DLD1 (cell line): Measurements from ENCODE around the gene ADAM12.
"Not testable (repeated sequence)": the region's sequence is repeated elsewhere in the genome, so short reads cannot be mapped to it uniquely, and the experiment has no call there.

ENCODE experiments used
- in situ Hi-C: cut with HindIII; loops from 2 replicates; pipeline ENCODE4 v1.10.0; 2017; ENCODE audit warnings: low sequenced_read_pairs

Gene ADAM12

GRCh38 chr10:126196281-126196680, 192.0 kb downstream of the ADAM12 start:
- in situ Hi-C loops, result no loop called here

DNA sequence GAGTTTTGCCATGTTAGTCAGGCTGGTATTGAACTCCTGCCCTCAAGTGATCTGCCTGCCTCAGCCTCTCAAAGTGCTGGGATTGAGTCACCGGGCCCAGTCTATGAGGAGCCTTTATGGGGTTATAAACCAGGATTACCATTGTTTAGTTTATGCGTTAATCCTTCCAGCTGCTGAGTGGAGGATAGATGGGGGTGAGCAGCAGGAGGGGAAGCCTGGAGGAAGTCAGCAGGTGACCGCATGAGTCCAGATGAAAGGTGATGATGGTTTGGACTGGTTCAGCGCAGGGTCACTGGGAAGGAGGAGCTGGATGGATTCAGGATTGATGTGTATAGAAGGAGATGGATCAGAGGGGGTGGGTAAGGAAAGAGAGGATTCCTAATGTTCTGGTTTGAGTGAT, 197.1 kb downstream of the ADAM12 start:
- in situ Hi-C loops, result no loop called here

DNA sequence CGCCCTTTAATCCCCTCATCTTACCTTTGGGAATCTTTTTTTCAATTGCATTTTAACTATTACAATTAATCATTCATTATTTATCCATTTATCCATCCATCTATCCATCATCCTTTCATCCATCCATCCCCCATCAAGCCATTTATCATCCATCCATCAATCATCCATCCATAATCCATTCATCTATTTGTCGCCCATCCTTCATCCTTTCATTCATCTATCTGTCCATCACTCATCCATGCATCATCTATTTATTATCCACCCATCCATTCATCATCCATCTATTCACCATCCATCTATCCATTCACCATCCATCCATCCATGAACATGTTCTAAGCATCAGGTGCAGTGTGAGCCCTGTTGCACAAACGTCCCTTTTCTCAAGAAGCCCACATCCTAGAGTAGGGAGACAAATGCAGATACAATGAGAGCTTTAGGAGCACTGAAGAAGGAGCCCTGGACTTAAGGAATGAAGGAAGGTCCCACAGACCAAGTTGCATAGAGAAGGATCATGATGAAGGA, 199.5 kb downstream of the ADAM12 start:
- in situ Hi-C loops, result no loop called here

DNA sequence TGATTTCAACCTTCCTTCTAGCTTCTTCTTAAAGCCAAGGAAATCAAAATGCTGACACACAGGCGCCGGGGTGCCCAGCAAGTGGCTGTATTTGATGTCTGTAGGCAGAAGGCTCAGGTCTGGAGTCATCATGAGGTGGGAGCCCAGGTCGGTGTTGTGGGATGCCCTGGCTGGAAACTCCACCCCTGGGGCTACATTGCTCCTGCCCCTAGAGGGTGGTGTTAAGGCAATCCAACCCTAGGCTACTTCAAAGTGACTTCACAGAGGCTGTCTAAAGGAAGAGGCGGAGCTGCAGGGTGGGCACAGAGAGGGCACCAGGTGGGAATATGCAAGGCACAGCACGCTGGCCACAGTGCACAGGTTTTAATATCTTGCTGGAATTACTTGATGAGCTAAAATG, 200.9 kb downstream of the ADAM12 start:
- in situ Hi-C loops, result no loop called here

GRCh38 chr10:126186766-126187165, 201.5 kb downstream of the ADAM12 start:
- in situ Hi-C loops, result no loop called here

DNA sequence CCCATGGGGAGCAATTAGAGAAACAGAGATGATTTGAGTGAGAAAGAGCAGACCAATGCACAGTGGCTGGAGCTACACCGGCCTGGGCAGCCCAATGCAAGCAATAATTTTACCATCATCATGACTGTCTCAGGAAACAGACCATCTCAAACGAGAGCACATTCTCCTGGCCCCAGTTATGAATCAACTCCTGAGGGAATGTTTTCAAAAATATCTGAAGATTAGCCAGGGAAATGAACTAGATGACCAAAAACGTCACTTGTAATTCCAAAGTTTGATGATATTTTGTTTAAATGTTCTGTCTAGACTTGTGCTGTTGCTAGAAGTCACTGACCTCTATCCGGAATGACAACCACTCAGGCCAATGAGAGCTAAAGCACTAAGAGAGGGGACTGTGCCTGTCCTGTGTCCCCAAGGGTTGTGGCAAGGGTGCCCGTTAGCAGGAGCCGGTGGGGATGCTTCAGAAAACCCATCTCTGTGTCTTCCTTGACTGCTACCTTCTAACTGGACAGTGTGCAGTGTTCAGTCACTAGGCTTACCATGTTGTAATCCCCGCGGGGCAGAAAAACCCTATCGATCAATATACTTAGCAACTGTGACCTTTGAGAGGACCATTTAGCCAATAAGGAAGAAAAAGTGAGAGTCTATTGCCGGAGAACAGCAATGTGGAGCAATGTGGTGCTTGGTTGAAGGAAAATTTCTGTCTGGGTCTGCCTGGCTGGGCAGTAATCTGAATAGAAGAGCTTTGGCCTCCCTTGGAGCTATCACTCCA, 202.4 kb downstream of the ADAM12 start:
- in situ Hi-C loops, result no loop called here

GRCh38 chr10:126181626-126182025, 206.7 kb downstream of the ADAM12 start:
- in situ Hi-C loops, result no loop called here

DNA sequence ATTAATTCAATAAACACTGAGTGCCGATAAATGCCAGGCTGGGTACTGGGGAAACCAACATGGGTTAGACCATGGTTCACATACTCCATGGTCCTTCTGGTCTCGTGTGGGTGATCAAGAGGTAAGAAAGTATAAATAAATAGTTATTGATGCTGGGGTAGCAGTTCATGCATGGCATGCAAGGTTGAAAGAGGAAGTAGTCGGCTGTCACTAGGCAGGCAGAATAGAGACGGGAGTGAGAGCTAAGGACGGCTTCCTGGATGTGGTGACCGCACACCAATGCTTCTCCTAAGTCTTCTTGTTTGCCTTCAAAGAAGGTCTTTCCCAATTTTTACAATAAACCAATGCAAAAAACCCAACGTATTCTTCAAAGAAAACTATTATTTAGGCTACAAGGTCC, 208.6 kb downstream of the ADAM12 start:
- in situ Hi-C loops, result no loop called here

- in situ Hi-C loops, result no loop called here
Measured at GRCh38 chr10:126177417-126178030, 210.8 kb downstream of the ADAM12 start.

- in situ Hi-C loops, result no loop called here
Measured at GRCh38 chr10:126175641-126176262, 212.5 kb downstream of the ADAM12 start.

- in situ Hi-C loops, result not testable (repeated sequence)
Measured at GRCh38 chr10:126172755-126173154, 215.5 kb downstream of the ADAM12 start.

DNA sequence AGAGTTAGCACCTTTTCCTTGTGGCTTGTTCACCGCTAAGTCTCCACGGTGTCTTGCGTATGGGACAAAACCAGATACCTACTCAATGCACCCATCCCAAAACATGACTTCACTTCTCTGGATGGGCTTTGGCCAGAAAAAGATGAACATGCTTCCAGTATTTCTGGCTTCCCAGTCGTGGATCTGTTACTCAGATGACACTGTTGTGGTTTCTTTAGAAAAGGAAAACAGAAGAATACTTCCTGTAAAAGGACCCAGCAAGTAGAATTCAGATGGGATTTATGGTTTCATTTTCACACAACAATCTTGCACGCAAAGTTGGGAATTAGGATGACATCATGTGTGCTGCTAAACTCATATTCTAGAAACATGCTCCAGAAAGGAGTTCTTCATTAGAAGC, 216.7 kb downstream of the ADAM12 start:
- in situ Hi-C loops, result no loop called here

- in situ Hi-C loops, result no loop called here
Measured at GRCh38 chr10:126170776-126171175, 217.5 kb downstream of the ADAM12 start.

DNA sequence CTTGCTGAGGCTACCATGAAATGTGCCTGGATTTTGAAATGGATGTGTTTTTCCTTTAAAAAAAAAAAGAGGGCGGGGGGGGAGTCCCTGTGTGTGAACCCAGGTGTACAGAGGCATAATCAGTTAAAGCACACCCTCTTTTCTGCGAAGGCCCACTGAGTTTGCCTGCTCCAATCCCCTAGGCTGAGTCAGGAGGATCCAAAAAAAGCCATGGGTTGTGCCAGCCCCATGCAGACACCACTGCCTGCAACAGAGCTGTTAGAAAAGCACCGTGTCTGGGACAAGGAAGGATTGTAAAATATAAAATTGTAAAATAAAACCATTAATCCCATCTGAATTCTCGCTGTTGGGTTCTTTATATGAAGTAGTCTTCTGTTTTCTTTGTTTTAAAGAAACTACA, 217.9 kb downstream of the ADAM12 start:
- in situ Hi-C loops, result no loop called here

DNA sequence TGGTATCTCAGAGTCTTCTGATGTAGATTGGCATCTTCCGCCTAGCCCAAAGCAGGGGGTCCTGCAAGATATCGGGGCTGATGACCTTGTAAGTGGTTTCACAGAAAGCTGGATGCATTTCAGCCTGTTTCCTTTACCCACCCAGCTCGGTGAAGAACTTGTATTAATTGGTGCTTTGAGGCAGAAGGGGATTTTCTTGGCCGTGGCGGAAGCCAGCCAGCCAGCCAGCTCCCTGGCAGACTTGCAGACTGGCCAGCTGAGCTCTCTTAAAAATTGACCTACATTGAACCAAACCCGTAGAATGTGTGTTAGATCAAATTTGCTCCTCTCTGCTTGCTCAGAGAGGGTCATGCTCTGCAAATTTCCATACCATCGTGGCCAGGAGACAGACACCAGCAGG, 218.4 kb downstream of the ADAM12 start:
- in situ Hi-C loops, result no loop called here

DNA sequence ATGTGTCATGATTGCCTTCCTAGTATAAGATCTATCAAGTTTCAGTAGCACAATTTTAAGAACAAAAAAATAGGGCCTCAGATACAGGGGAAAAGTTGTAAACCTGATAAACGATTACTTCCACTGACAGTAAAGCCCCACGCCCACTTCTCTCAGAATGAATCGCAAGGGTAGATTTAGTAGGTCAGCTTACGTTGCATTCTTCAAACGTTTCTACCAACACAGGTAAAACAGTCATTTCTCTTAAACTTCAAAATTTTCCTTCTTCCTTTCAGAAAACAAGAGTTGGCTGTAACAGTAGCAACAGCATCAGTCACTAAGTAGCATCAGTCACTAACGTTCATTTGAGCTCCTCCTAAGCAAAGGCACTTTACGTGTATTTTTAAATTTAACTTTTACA, 221.5 kb downstream of the ADAM12 start:
- in situ Hi-C loops, result no loop called here

DNA sequence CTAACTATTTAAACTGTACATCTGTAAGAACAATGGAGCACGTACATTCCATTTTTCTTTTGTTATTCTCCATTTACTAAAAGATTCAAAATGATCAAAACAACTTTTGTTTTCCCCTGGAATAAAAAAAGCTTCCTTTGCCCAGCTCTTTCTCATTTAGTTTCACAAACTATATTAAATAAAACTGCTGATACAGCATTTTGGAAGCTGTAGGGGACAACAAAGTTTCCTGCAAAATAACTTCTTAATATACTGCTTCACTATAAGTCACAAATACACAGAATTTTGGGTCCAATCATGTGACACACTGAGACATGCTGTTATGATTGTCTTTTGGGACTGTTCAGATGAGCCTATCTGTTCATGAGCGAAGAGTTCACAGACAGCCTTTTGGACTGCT, 222.4 kb downstream of the ADAM12 start:
- in situ Hi-C loops, result no loop called here

GRCh38 chr10:126163506-126163905, 224.8 kb downstream of the ADAM12 start:
- in situ Hi-C loops, result no loop called here

- in situ Hi-C loops, result no loop called here
Measured at GRCh38 chr10:126161691-126162090, 226.6 kb downstream of the ADAM12 start.

DNA sequence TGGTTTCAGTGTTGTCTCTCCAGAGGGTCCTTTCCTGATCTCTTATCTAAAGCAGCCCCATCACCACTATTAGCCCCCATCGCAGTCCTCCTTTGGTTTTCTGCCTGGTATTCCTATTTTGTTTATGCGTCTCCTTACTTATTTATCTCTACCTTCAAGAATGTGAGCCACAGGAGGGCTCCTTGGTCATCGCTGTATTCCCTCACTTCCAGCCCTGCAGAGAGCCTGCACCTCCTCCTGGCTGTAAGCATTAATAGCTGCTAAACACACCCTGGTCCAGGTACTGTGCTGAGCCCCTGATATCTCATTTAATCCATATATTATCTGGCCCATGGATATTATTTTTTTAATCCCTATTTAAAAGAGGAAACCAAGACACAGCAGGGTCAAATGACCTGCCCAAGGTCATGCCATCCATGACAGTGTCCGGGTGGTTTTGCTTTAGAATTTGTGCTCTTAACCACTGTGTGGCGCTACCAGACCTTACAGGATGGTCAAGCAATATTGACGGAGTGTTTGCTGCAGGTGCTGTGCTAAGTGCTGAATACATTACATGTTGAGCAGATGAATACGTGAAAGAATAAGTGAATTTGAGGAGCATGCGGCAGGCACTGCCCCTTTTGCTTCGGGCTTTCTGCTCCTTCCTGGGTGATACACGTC, 227.2 kb downstream of the ADAM12 start:
- in situ Hi-C loops, result no loop called here

- in situ Hi-C loops, result no loop called here
Measured at GRCh38 chr10:126160571-126160970, 227.7 kb downstream of the ADAM12 start.
